Measurements from ENCODE around the gene SLC25A18.

- TF ChIP-seq CTCF (IDR thresholded peaks at IDR 0.05): no peak
- TF ChIP-seq POLR2A (IDR thresholded peaks at IDR 0.05): no peak
Measured at GRCh38 chr22:17580441-17581031, 17.2 kb downstream of the SLC25A18 start.
